Measurements from ENCODE around the gene GPC5. TPM values are rescaled to one million over a fixed set of nuclear protein-coding genes. Genes with fewer than 3 reads are reported as not detected.

Gene GPC5
- total RNA-seq, 2 experiments from 2014 or later, result 2.4 TPM; not detected in 1

- H2AFZ ChIP-seq (ENCODE audit: low read length), result no peak overlapping the region
- no peak overlapping the region for H3K4me2 ChIP-seq (ENCODE audit: low read length)
- TF ChIP-seq CTCF (conservative IDR thresholded peaks at IDR 0.05; ENCODE audit: low read length) (no peak), EZH2phosphoT487 (IDR thresholded peaks at IDR 0.05; ENCODE audit: borderline replicate concordance, low read depth, low read length) (no peak)
- ChIA-PET CTCF (ENCODE audit: unreplicated experiment) (no interaction called here), POLR2A (interaction anchor here (0.6 to 1.9 kb wide), 4 partner anchors 9 to 90 kb away, joined by 3 to 10 read pairs (median 4); no protein-coding TSS in a partner anchor)
- intact Hi-C loops (cut with micrococcal nuclease; ENCODE audit: unreplicated experiment), result no loop called here
- no peaks in the 10 kb centered on the region for H3K36me3 ChIP-seq (ENCODE audit: insufficient read depth, low read length)
- no peaks in the 10 kb centered on the region for H3K9me3 ChIP-seq (ENCODE audit: low read length)
- H4K20me1 ChIP-seq (ENCODE audit: insufficient read depth, low read length), result no peaks in the 10 kb centered on the region
- no peak overlapping the region for H3K4me3 ChIP-seq (ENCODE audit: low read depth, low read length, poor library complexity, severe bottlenecking)
- H3K9me2 ChIP-seq (ENCODE audit: insufficient read depth, low read length), result no peaks in the 10 kb centered on the region
- no peak for DNase-seq (ENCODE audit: low spot score)
- H3K27ac ChIP-seq (ENCODE audit: low read depth, low read length, poor library complexity, severe bottlenecking), result no peak overlapping the region
- no TSS peak for BruUV-seq (replicated peaks)
- no peaks in the 10 kb centered on the region for H3K4me1 ChIP-seq (ENCODE audit: insufficient read depth, low read length, poor library complexity, severe bottlenecking)
- H3K79me2 ChIP-seq (ENCODE audit: insufficient read depth, low read depth, low read length), result no peaks in the 10 kb centered on the region
Measured at GRCh38 chr13:91930687-91931086, 532.3 kb downstream of the GPC5 start.

- no TSS peak for BruUV-seq (replicated peaks)
- Histone ChIP-seq H3K27ac (ENCODE audit: low read depth, low read length, poor library complexity, severe bottlenecking) (no peak overlapping the region), H4K20me1 (ENCODE audit: insufficient read depth, low read length) (no peaks in the 10 kb centered on the region), H3K4me2 (ENCODE audit: low read length) (no peak overlapping the region), H3K36me3 (ENCODE audit: insufficient read depth, low read length) (no peaks in the 10 kb centered on the region), H3K79me2 (ENCODE audit: insufficient read depth, low read depth, low read length) (no peaks in the 10 kb centered on the region), H3K9me3 (ENCODE audit: low read length) (no peaks in the 10 kb centered on the region), H2AFZ (ENCODE audit: low read length) (no peak overlapping the region), H3K9me2 (ENCODE audit: insufficient read depth, low read length) (no peaks in the 10 kb centered on the region), H3K4me1 (ENCODE audit: insufficient read depth, low read length, poor library complexity, severe bottlenecking) (no peaks in the 10 kb centered on the region), H3K4me3 (ENCODE audit: low read depth, low read length, poor library complexity, severe bottlenecking) (no peak overlapping the region)
- intact Hi-C loops (cut with micrococcal nuclease; ENCODE audit: unreplicated experiment), result no loop called here
- TF ChIP-seq EZH2phosphoT487 (IDR thresholded peaks at IDR 0.05; ENCODE audit: borderline replicate concordance, low read depth, low read length), result no peak
- no peak for TF ChIP-seq CTCF (conservative IDR thresholded peaks at IDR 0.05; ENCODE audit: low read length)
- ChIA-PET CTCF (ENCODE audit: unreplicated experiment) (no interaction called here), POLR2A (interaction anchor here (0.7 to 2.0 kb wide), 11 partner anchors 8 to 219 kb away, joined by 3 to 19 read pairs (median 3); no protein-coding TSS in a partner anchor)
- no peak for DNase-seq (ENCODE audit: low spot score)
Measured at GRCh38 chr13:91934354-91934753, 535.9 kb downstream of the GPC5 start.

DNA sequence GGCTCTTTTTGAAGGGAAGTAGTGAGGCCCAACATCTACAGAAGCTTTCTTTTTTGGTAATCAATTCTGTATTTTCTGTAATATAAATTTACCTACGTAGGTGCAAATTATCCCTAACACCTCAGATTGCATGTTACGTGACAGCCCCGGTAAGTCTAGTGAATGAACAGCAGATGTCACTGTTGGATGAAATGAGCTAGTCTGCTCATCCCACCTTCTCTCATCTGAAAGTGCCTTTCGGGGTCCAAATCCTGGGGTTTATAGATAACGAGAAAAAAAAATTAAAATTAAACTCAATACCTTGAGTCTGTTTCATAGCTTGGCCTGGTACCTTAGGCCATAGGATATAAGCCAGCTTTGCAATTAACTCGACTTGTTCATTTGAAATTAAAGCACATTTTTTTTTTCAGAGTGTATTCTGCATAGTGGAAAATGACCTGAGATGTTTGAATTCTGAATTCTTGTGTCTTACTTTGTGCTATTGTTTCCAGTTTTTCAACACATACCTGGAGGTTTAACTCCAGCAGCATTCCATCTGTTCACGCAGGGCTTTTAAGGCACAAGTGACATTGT is 548.2 kb downstream of the GPC5 start:
- H3K4me3 ChIP-seq (ENCODE audit: low read depth, low read length, poor library complexity, severe bottlenecking), result no peak overlapping the region
- no peaks in the 10 kb centered on the region for H3K9me3 ChIP-seq (ENCODE audit: low read length)
- no TSS peak for BruUV-seq (replicated peaks)
- H3K36me3 ChIP-seq (ENCODE audit: insufficient read depth, low read length), result no peaks in the 10 kb centered on the region
- intact Hi-C loops (cut with micrococcal nuclease; ENCODE audit: unreplicated experiment), result loop anchor here (2.0 kb wide), 1 partner anchor 240 kb away; no protein-coding TSS in a partner anchor
- POLR2A ChIA-PET, result interaction anchor here (0.5 to 1.6 kb wide), 16 partner anchors 8 to 1781 kb away, joined by 3 to 5 read pairs (median 3); no protein-coding TSS in a partner anchor
- no peaks in the 10 kb centered on the region for H3K4me1 ChIP-seq (ENCODE audit: insufficient read depth, low read length, poor library complexity, severe bottlenecking)
- no peaks in the 10 kb centered on the region for H3K9me2 ChIP-seq (ENCODE audit: insufficient read depth, low read length)
- DNase-seq (ENCODE audit: low spot score), result peak; percentile 64
- TF ChIP-seq CTCF (conservative IDR thresholded peaks at IDR 0.05; ENCODE audit: low read length), result no peak
- TF ChIP-seq EZH2phosphoT487 (IDR thresholded peaks at IDR 0.05; ENCODE audit: borderline replicate concordance, low read depth, low read length), result no peak
- no peaks in the 10 kb centered on the region for H3K79me2 ChIP-seq (ENCODE audit: insufficient read depth, low read depth, low read length)
- no peak overlapping the region for H3K27ac ChIP-seq (ENCODE audit: low read depth, low read length, poor library complexity, severe bottlenecking)
- CTCF ChIA-PET (ENCODE audit: unreplicated experiment), result no interaction called here
- no peak overlapping the region for H3K4me2 ChIP-seq (ENCODE audit: low read length)
- H4K20me1 ChIP-seq (ENCODE audit: insufficient read depth, low read length), result no peaks in the 10 kb centered on the region
- H2AFZ ChIP-seq (ENCODE audit: low read length), result no peak overlapping the region

Measured in OCI-LY7 (cell line).